HG02938 (cell line): Measurements from ENCODE around the gene LHFPL5.

Experiments
- ATAC-seq: cut with Tn5 transposase; IDR thresholded peaks from one replicate; pipeline ENCODE4 v1.9.1; 2021; ENCODE audit warnings: mild to moderate bottlenecking, moderate library complexity; ENCODE audit not compliant: unreplicated experiment

The LHFPL5 gene

GRCh38 chr6:35850208-35850607 is 45.1 kb downstream of the LHFPL5 start:
- no peak for ATAC-seq

- no peak for ATAC-seq
Measured at GRCh38 chr6:35852994-35853393, 47.8 kb downstream of the LHFPL5 start.

- ATAC-seq: no peak
Measured at GRCh38 chr6:35856250-35856649, 51.1 kb downstream of the LHFPL5 start.

- ATAC-seq: no peak
Measured at GRCh38 chr6:35857853-35858252, 52.7 kb downstream of the LHFPL5 start.

GRCh38 chr6:35859367-35859766 is 54.2 kb downstream of the LHFPL5 start:
- ATAC-seq: no peak
